Astrocyte (in vitro differentiated cells and primary cell): ENCODE measurements around the gene CD160.

Experiments
- CTCF ChIP-seq: IDR thresholded peaks from 2 replicates; pipeline ENCODE4 v1.5.1; 2011; ENCODE audit warnings: low read depth, mild to moderate bottlenecking, inconsistent platforms, low read length, moderate library complexity; ENCODE audit not compliant: insufficient read depth
- EZH2 ChIP-seq: IDR thresholded peaks from 2 replicates; pipeline ENCODE4 v1.6.1; 2012; ENCODE audit warnings: mild to moderate bottlenecking, low read length, inconsistent platforms; ENCODE audit not compliant: insufficient read depth

- TF ChIP-seq CTCF, result no peak
- no peak for TF ChIP-seq EZH2
Measured at GRCh38 chr1:145786271-145786670, 67.0 kb downstream of the CD160 start.
